Choroid plexus epithelial cell (primary cell): Measurements from ENCODE around the gene ZNF724.
"Not testable (repeated sequence)": the region's sequence is repeated elsewhere in the genome, so short reads cannot be mapped to it uniquely, and the experiment has no call there.

Experiments
- DNase-seq: peaks from one replicate; pipeline ENCODE4 v3.0.0-alpha.2; 2010; ENCODE audit warnings: low read depth
- H3K4me3 ChIP-seq: 2 replicates; pipeline ENCODE4 v1.5.1; 2011; ENCODE audit warnings: low read depth, mild to moderate bottlenecking, control low read depth, low read length, moderate library complexity
- CTCF ChIP-seq: conservative IDR thresholded peaks from 2 replicates; pipeline ENCODE4 v1.5.1; 2011; ENCODE audit warnings: low read depth, mild to moderate bottlenecking, control low read depth, inconsistent platforms, low read length, moderate library complexity

The ZNF724 gene

DNA sequence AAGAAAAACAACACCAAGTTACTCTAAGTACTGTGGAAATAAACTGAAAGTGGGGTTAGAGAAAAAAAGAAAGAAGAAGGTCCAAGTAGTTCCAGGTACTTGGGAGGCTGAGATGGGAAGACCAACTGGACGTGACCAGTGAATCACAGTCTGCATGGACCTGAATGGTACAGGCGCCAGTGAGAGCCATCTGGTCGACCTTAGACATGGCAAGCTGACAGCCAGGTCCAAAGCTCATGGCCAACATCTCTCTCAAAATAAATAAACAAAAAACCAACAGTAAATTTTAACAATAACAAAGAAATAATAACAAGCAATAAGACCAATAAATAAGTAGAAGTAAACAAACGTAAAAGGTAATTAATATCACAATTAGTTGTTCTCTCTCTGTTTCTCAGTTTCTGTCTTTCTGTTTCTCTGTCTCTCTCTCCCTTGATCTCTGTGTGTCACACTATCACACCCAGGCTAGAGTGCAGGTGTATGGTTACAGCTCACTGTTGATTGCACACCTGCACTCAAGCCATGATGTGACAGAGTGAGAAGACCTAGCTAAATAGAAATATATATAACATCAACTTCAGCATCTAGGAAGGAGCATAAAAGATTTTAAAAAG, 31.6 kb upstream of the ZNF724 start:
- DNase-seq = no peak
- no peak overlapping the region for H3K4me3 ChIP-seq
- no peak for TF ChIP-seq CTCF

- not testable (repeated sequence) for DNase-seq, H3K4me3 ChIP-seq
Measured at GRCh38 chr19:23278118-23278517, 27.9 kb upstream of the ZNF724 start.

DNA sequence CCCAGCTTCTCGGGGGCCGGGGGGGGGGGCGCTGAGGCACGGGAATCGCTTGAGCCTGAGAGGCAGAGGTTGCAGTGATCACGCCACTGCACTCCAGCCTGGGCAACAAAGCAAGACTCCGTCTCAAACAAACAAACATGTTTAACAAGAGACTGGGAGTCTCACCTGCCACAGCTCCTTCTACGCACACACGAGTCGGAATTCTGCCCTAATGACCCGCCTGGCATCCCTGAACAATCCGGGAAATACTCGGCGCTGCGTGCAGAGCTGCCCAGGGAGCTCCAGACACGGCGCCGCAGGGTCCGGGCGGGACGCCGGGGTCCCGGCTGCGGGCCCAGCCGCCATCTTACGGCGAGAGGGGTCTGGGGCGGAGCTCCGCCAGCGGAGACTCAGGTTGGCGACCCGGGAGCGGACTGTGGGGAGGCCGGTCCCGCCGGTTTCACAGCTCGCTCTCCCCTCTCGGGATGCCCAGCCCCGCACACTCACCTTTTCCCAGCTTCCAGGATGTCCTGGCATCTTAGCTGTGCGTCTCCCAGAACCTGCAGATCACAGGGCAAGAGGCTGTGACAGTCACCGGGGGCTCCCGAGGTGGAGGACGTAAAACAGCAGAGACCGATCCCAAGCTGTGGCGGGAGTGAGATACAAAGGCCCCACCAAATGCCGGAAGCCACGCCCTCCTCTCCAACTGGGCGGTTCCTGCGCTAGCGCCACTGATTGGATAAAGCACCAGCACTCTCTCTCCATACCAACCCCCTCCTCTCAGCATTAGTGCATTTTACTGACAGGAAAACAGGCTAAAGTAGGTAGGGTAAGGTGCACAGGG, 23.6 kb upstream of the ZNF724 start:
- peak; percentile 24 for TF ChIP-seq CTCF
- H3K4me3 ChIP-seq = peak overlapping the region; percentile 75
- DNase-seq = peak; percentile 93

DNA sequence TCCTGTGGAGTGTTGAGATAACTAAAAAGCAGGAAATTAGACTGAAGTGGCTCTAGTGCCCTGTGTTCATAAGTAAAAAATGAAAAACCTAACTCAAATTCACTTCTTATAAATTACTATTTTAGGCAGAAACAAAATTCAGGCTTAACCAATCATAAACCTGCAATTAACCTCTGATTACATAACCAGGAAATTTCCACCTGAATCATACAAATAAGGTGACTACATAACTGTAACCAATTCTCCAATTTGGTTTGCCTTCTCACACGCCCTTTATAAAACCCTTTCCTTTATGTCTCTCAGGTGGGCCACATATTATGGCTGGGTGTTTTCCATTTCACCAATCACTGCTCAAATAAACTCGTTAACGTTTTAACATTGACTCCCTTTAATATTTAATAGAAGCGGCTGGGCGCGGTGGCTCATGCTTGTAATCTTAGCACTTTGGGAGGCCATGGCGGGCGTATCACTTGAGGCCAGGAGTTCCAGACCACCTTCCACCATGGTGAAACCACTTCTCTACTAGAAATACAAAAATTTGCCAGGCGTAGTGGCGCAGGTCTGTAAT, 22.9 kb upstream of the ZNF724 start:
- DNase-seq = no peak
- peak overlapping the region; percentile 75 for H3K4me3 ChIP-seq
- no peak for TF ChIP-seq CTCF

DNA sequence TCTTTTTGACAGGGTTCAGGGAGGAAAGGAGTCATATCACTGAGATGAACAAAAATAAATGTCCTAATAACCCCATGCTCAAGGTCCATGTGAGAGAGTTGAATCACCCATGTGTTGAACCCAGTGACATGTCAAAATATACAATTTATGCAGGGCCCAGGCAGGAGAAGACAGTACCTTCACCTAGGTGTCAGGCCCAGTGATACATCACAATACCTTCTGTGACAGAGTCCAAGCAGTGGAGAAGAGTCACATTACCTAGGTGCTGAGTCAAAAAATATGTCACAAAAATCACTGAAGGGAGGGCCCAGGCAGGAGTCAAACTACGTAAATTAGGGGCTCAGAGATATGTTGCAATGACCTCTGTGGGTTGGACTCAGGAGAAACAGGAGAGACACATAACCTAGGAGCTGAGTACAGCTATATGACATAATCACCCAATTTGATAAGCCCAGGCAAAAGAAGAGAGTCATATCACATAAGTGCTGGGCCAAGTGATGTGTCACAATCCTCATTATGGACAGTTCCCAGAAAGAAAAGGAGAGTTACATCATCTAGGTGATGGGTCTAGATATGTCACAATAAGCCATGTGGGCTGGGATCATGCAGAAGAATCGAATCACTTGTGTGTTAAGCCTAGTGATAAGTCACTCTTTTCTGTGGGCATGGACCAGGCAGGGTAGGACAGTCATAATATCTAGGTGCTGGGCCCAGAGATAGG, 13.8 kb upstream of the ZNF724 start:
- peak; percentile 2 for DNase-seq
- no peak overlapping the region for H3K4me3 ChIP-seq
- TF ChIP-seq CTCF = no peak

DNA sequence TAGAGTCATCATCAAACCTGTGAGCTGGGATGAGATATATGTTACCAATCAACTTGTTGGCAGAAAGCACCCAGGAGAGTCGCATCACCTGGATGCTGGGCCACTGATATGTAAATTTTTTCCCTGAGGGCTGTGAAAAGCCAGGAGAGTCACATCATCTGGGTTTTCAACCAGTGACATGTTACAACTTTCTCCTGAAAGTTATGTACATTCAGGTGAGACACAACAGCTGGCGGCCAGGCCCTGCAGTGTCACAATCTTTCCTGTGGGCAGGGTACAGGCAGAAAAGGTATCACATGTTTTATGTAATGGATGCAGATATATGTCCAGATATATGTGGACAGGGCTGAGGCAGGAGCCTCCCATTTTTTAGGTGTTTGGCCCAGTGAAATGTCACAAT, 13.2 kb upstream of the ZNF724 start:
- TF ChIP-seq CTCF = no peak
- no peak for DNase-seq
- no peak overlapping the region for H3K4me3 ChIP-seq

GRCh38 chr19:23262920-23263319, 12.7 kb upstream of the ZNF724 start:
- TF ChIP-seq CTCF = no peak
- H3K4me3 ChIP-seq = no peak overlapping the region

More at GRCh38 chr19:23262920-23263319, 12.7 kb upstream of the ZNF724 start:
- DNase-seq = no peak
